H9 (cell line): ENCODE data around the gene WWC1. TPM values are rescaled to one million over a fixed set of nuclear protein-coding genes. Genes with fewer than 3 reads are reported as not detected.
A peak's percentile ranks its signal among the peaks of the same experiment; 100 is the strongest.

ENCODE experiments used
- DNase-seq: peaks from one replicate; pipeline ENCODE4 v3.0.0-alpha.2; 2017
- H2AFZ ChIP-seq: one replicate; pipeline ENCODE4 v1.6.1; 2013; ENCODE audit warnings: mild to moderate bottlenecking, low read length, control low read depth, moderate library complexity
- H2AK5ac ChIP-seq: 2 replicates; pipeline ENCODE4 v1.6.1; 2013; ENCODE audit warnings: low read length, control low read depth, mixed read lengths; ENCODE audit not compliant: insufficient read length
- H2BK120ac ChIP-seq: one replicate; pipeline ENCODE4 v1.6.1; 2013; ENCODE audit warnings: low read depth, mild to moderate bottlenecking, low read length, control low read depth, inconsistent platforms; ENCODE audit not compliant: poor library complexity, severe bottlenecking
- H2BK12ac ChIP-seq: 2 replicates; pipeline ENCODE4 v1.6.1; 2013; ENCODE audit warnings: low read length, control low read depth, mixed read lengths, low read depth; ENCODE audit not compliant: insufficient read length
- H2BK15ac ChIP-seq: 2 replicates; pipeline ENCODE4 v1.6.1; 2013; ENCODE audit warnings: low read depth, low read length, control low read depth
- H2BK20ac ChIP-seq: one replicate; pipeline ENCODE4 v1.6.1; 2013; ENCODE audit warnings: low read depth, mild to moderate bottlenecking, low read length, control low read depth, inconsistent platforms; ENCODE audit not compliant: poor library complexity, severe bottlenecking
- H2BK5ac ChIP-seq: 2 replicates; pipeline ENCODE4 v1.6.1; 2013; ENCODE audit warnings: low read length, control low read depth, mixed read lengths; ENCODE audit not compliant: insufficient read length
- H3K14ac ChIP-seq: 2 replicates; pipeline ENCODE4 v1.6.1; 2013; ENCODE audit warnings: low read length, control low read depth; ENCODE audit not compliant: insufficient read depth
- H3K18ac ChIP-seq: 2 replicates; pipeline ENCODE4 v1.6.1; 2013; ENCODE audit warnings: low read depth, mild to moderate bottlenecking, mixed read lengths, low read length, control low read depth; ENCODE audit not compliant: insufficient read length
- H3K23ac ChIP-seq: 2 replicates; pipeline ENCODE4 v1.6.1; 2013; ENCODE audit warnings: low read length, control low read depth, mixed read lengths, low read depth; ENCODE audit not compliant: insufficient read length
- H3K23me2 ChIP-seq: 2 replicates; pipeline ENCODE4 v1.6.1; 2013; ENCODE audit warnings: low read depth, mild to moderate bottlenecking, mixed read lengths, low read length, control low read depth; ENCODE audit not compliant: insufficient read length, poor library complexity, severe bottlenecking
- H3K27ac ChIP-seq: 2 replicates; pipeline ENCODE4 v1.5.1; 2013; ENCODE audit warnings: low read length, control low read depth, mixed read lengths, low read depth; ENCODE audit not compliant: insufficient read length
- H3K27me3 ChIP-seq: 2 replicates; pipeline ENCODE4 v1.6.1; 2013; ENCODE audit warnings: low read length, control low read depth, inconsistent platforms; ENCODE audit not compliant: insufficient read depth
- H3K4ac ChIP-seq: 2 replicates; pipeline ENCODE4 v1.6.1; 2013; ENCODE audit warnings: low read depth, mild to moderate bottlenecking, control low read depth, inconsistent platforms, low read length, moderate library complexity
- H3K4me1 ChIP-seq: 2 replicates; pipeline ENCODE4 v1.6.1; 2013; ENCODE audit warnings: low read length, control low read depth, inconsistent platforms; ENCODE audit not compliant: insufficient read depth
- H3K4me2 ChIP-seq: 2 replicates; pipeline ENCODE4 v1.6.1; 2013; ENCODE audit warnings: low read length, control low read depth, mixed read lengths; ENCODE audit not compliant: insufficient read length, insufficient read depth
- H3K56ac ChIP-seq: 2 replicates; pipeline ENCODE4 v1.6.1; 2013; ENCODE audit warnings: low read depth, mild to moderate bottlenecking, mixed read lengths, low read length, control low read depth; ENCODE audit not compliant: insufficient read length
- H3K79me1 ChIP-seq: 2 replicates; pipeline ENCODE4 v1.6.1; 2013; ENCODE audit warnings: low read depth, mild to moderate bottlenecking, moderate library complexity, low read length, control low read depth, inconsistent platforms; ENCODE audit not compliant: insufficient read depth, poor library complexity, severe bottlenecking
- H3K79me2 ChIP-seq: 2 replicates; pipeline ENCODE4 v1.6.1; 2013; ENCODE audit warnings: low read length, control low read depth, inconsistent platforms; ENCODE audit not compliant: insufficient read depth
- H3K9ac ChIP-seq: 2 replicates; pipeline ENCODE4 v1.6.1; 2013; ENCODE audit warnings: low read length, control low read depth, mixed read lengths; ENCODE audit not compliant: insufficient read length; ENCODE audit errors: extremely low read depth
- H3K9me3 ChIP-seq: one replicate; pipeline ENCODE4 v1.6.1; 2013; ENCODE audit warnings: low read depth, low read length, inconsistent platforms; ENCODE audit not compliant: control insufficient read depth
- H3T11ph ChIP-seq: one replicate; pipeline ENCODE4 v1.6.1; 2013; ENCODE audit warnings: mild to moderate bottlenecking, low read length, control low read depth, inconsistent platforms
- H4K20me1 ChIP-seq: one replicate; pipeline ENCODE4 v1.6.1; 2013; ENCODE audit not compliant: control insufficient read depth, insufficient read length, insufficient read depth
- H4K5ac ChIP-seq: 2 replicates; pipeline ENCODE4 v1.6.1; 2013; ENCODE audit warnings: low read depth, mild to moderate bottlenecking, mixed read lengths, low read length, control low read depth; ENCODE audit not compliant: insufficient read length
- H4K8ac ChIP-seq: replicated peaks from 2 replicates; pipeline ENCODE4 v1.6.1; 2013; ENCODE audit warnings: low read length, control low read depth, mixed read lengths, low read depth; ENCODE audit not compliant: insufficient read length
- H4K91ac ChIP-seq: 2 replicates; pipeline ENCODE4 v1.6.1; 2013; ENCODE audit warnings: low read depth, mild to moderate bottlenecking, moderate library complexity, mixed read lengths, low read length, control low read depth; ENCODE audit not compliant: insufficient read length
- H3K27ac Mint-ChIP-seq, 3 experiments: 2 replicates in 2 of 3; 3 replicates in 1 of 3; pipeline ENCODE4 v1.8.0; 2020 to 2021; ENCODE audit warnings: mixed read lengths in 3 of 3, mild to moderate bottlenecking in 1 of 3, moderate library complexity in 1 of 3
- H3K27me3 Mint-ChIP-seq: 2 replicates; pipeline ENCODE4 v1.8.0; 2021; ENCODE audit warnings: low read depth, mild to moderate bottlenecking, moderate library complexity, mixed read lengths
- H3K36me3 Mint-ChIP-seq, 3 experiments: 2 replicates in 2 of 3; 3 replicates in 1 of 3; pipeline ENCODE4 v1.8.0; 2020 to 2021; ENCODE audit warnings: low read depth in 3 of 3, mixed read lengths in 3 of 3; ENCODE audit not compliant: insufficient read depth in 1 of 3
- H3K4me1 Mint-ChIP-seq, 2 experiments: 2 replicates each; pipeline ENCODE4 v1.8.0; 2020; ENCODE audit warnings: mixed read lengths in 2 of 2
- H3K4me3 Mint-ChIP-seq, 2 experiments: 2 replicates in 1 of 2; 3 replicates in 1 of 2; pipeline ENCODE4 v1.8.0; 2020 to 2021; ENCODE audit warnings: mild to moderate bottlenecking in 2 of 2, mixed read lengths in 2 of 2, moderate library complexity in 1 of 2
- H3K9me3 Mint-ChIP-seq, 2 experiments: 2 replicates in 1 of 2; 3 replicates in 1 of 2; pipeline ENCODE4 v1.8.0; 2020; ENCODE audit warnings: mild to moderate bottlenecking in 2 of 2, mixed read lengths in 2 of 2, moderate library complexity in 1 of 2
- CTCF ChIP-seq: fragments of 200-600 bp; sonication (generic); conservative IDR thresholded peaks from 3 replicates; pipeline ENCODE4 v1.8.0; 2021; ENCODE audit warnings: antibody characterized with exemption, mild to moderate bottlenecking
- WGBS: extraction: QIAGEN DNeasy Blood & Tissue Kit; methylation state at CpG from one replicate; pipeline ENCODE4 v1.1.7; 2013; ENCODE audit warnings: missing lambda C conversion rate, low lambda C conversion rate, mixed read lengths; ENCODE audit not compliant: insufficient read length; ENCODE audit errors: extremely low coverage; 5-methylcytosine and 5-hydroxymethylcytosine counted together
- total RNA-seq: library from RNA; stranded (reverse); gene quantifications from 2 replicates; pipeline ENCODE4 v1.2.1, GENCODE V29; 2021

The WWC1 gene
- total RNA-seq, 1 experiment from 2014 or later = 28.2 TPM

GRCh38 chr5:168346417-168346816 lies 55.0 kb downstream of the WWC1 start:
- H3K9me3 Mint-ChIP-seq = no peaks in the 10 kb centered on the region
- H3K79me2 ChIP-seq = no peaks in the 10 kb centered on the region
- H3K4ac ChIP-seq = no peak overlapping the region
- H3K23ac ChIP-seq = no peak overlapping the region
- peak overlapping the region; percentile 23 for H3K27ac ChIP-seq
- peak; percentile 43 for DNase-seq
- H3K9me3 ChIP-seq = no peaks in the 10 kb centered on the region
- no peak overlapping the region for H3T11ph ChIP-seq
- H3K27me3 ChIP-seq = no peaks in the 10 kb centered on the region
- H3K4me2 ChIP-seq = peak overlapping the region; percentile 44
- no peak overlapping the region for H2BK5ac ChIP-seq
- H3K9ac ChIP-seq = no peak overlapping the region
- H3K4me1 ChIP-seq = peaks cover 20% of the 10 kb centered on the region
- WGBS = no CpG with 5 or more reads among the region's 3 CpGs
- H3K14ac ChIP-seq = no peak overlapping the region
- no peak overlapping the region for H4K91ac ChIP-seq
- no peak overlapping the region for H4K5ac ChIP-seq
- H2BK12ac ChIP-seq = no peak overlapping the region
- no peaks in the 10 kb centered on the region for H3K23me2 ChIP-seq
- H3K18ac ChIP-seq = no peak overlapping the region
- H3K4me3 Mint-ChIP-seq = peak overlapping the region in 1 of 2 experiments; percentile 51; a peak in 2 of 5 replicates
- H3K4me1 Mint-ChIP-seq = peaks cover 61 to 65% of the 10 kb centered on the region in 2 experiments
- no peak overlapping the region for H2BK15ac ChIP-seq
- H3K27me3 Mint-ChIP-seq = no peaks in the 10 kb centered on the region
- H3K27ac Mint-ChIP-seq = peak overlapping the region; percentile 57 to 96 (median 87); a peak in 6 of 7 replicates
- no peaks in the 10 kb centered on the region for H4K20me1 ChIP-seq
- H4K8ac ChIP-seq = no peak overlapping the region
- H2AFZ ChIP-seq = no peak overlapping the region
- no peak overlapping the region for H3K56ac ChIP-seq
- TF ChIP-seq CTCF = no peak
- H2BK20ac ChIP-seq = no peak overlapping the region
- H3K79me1 ChIP-seq = no peaks in the 10 kb centered on the region
- no peak overlapping the region for H2AK5ac ChIP-seq
- H3K36me3 Mint-ChIP-seq = peaks cover 3 to 14% (median 8%) of the 10 kb centered on the region in 3 experiments
- no peak overlapping the region for H2BK120ac ChIP-seq
